Mesothelial cell of epicardium (in vitro differentiated cells): ENCODE data around the gene SERPINA3. TPM values are rescaled to one million over a fixed set of nuclear protein-coding genes. Genes with fewer than 3 reads are reported as not detected.

Experiments
- DNase-seq, 2 experiments: peaks; one replicate each; pipeline ENCODE4 v3.0.0; 2021; ENCODE audit warnings: low spot score in 2 of 2; ENCODE audit not compliant: unreplicated experiment in 2 of 2
- H3K27ac Mint-ChIP-seq: 2 replicates; pipeline ENCODE4 v1.8.0; 2021; ENCODE audit warnings: mixed read lengths
- H3K27me3 Mint-ChIP-seq: 2 replicates; pipeline ENCODE4 v1.8.0; 2021; ENCODE audit warnings: low read depth, mixed read lengths
- H3K36me3 Mint-ChIP-seq: 2 replicates; pipeline ENCODE4 v1.8.0; 2021; ENCODE audit warnings: mixed read lengths
- H3K4me1 Mint-ChIP-seq: 2 replicates; pipeline ENCODE4 v1.8.0; 2021; ENCODE audit warnings: mixed read lengths
- H3K4me3 Mint-ChIP-seq: 2 replicates; pipeline ENCODE4 v1.8.0; 2021; ENCODE audit warnings: mild to moderate bottlenecking, moderate library complexity, mixed read lengths
- H3K9me3 Mint-ChIP-seq: 2 replicates; pipeline ENCODE4 v1.8.0; 2021; ENCODE audit warnings: mixed read lengths
- CTCF ChIP-seq: fragments of 200-600 bp; sonication (generic); IDR thresholded peaks from one replicate; pipeline ENCODE4 v1.5.0; 2021; ENCODE audit warnings: antibody characterized with exemption; ENCODE audit not compliant: unreplicated experiment
- total RNA-seq: library from RNA; stranded (reverse); gene quantifications from 3 replicates; pipeline ENCODE4 v1.2.1, GENCODE V29; 2021

Gene SERPINA3
- total RNA-seq, 1 donor from 2014 or later = 0.29 TPM

- Mint-ChIP-seq H3K9me3 (peaks cover 12% of the 10 kb centered on the region), H3K4me3 (no peak overlapping the region), H3K27ac (no peak overlapping the region), H3K36me3 (peaks cover under 1% of the 10 kb centered on the region), H3K27me3 (peaks cover 27% of the 10 kb centered on the region), H3K4me1 (no peaks in the 10 kb centered on the region)
- no peak for DNase-seq
- TF ChIP-seq CTCF = no peak
Measured at GRCh38 chr14:94623856-94624499, 11.8 kb downstream of the SERPINA3 start.

- H3K36me3 Mint-ChIP-seq = no peaks in the 10 kb centered on the region
- peaks cover 5% of the 10 kb centered on the region for H3K9me3 Mint-ChIP-seq
- DNase-seq = no peak
- H3K4me1 Mint-ChIP-seq = no peaks in the 10 kb centered on the region
- TF ChIP-seq CTCF = no peak
- H3K4me3 Mint-ChIP-seq = no peak overlapping the region
- peaks cover 35% of the 10 kb centered on the region for H3K27me3 Mint-ChIP-seq
- no peak overlapping the region for H3K27ac Mint-ChIP-seq
Measured at GRCh38 chr14:94624537-94625352, 12.6 kb downstream of the SERPINA3 start.

- Mint-ChIP-seq H3K4me1 (no peaks in the 10 kb centered on the region), H3K4me3 (no peak overlapping the region), H3K9me3 (no peaks in the 10 kb centered on the region), H3K27me3 (peaks cover 40% of the 10 kb centered on the region), H3K27ac (no peak overlapping the region), H3K36me3 (no peaks in the 10 kb centered on the region)
- no peak for TF ChIP-seq CTCF
- DNase-seq = no peak
Measured at GRCh38 chr14:94625353-94625635, 13.1 kb downstream of the SERPINA3 start.

- Mint-ChIP-seq H3K9me3 (no peaks in the 10 kb centered on the region), H3K4me1 (no peaks in the 10 kb centered on the region), H3K27ac (no peak overlapping the region), H3K36me3 (no peaks in the 10 kb centered on the region), H3K27me3 (peaks cover 57% of the 10 kb centered on the region), H3K4me3 (no peak overlapping the region)
- DNase-seq = no peak
- TF ChIP-seq CTCF = no peak
Measured at GRCh38 chr14:94628578-94628977, 16.4 kb downstream of the SERPINA3 start.

GRCh38 chr14:94630396-94630795 lies 18.2 kb downstream of the SERPINA3 start:
- H3K4me3 Mint-ChIP-seq = no peak overlapping the region
- H3K4me1 Mint-ChIP-seq = no peaks in the 10 kb centered on the region
- no peaks in the 10 kb centered on the region for H3K9me3 Mint-ChIP-seq
- no peak overlapping the region for H3K27ac Mint-ChIP-seq
- peaks cover 71% of the 10 kb centered on the region for H3K27me3 Mint-ChIP-seq
- TF ChIP-seq CTCF = no peak
- no peaks in the 10 kb centered on the region for H3K36me3 Mint-ChIP-seq
- DNase-seq = no peak
